ENCODE results near the gene EID2B.

EID2B gene

DNA sequence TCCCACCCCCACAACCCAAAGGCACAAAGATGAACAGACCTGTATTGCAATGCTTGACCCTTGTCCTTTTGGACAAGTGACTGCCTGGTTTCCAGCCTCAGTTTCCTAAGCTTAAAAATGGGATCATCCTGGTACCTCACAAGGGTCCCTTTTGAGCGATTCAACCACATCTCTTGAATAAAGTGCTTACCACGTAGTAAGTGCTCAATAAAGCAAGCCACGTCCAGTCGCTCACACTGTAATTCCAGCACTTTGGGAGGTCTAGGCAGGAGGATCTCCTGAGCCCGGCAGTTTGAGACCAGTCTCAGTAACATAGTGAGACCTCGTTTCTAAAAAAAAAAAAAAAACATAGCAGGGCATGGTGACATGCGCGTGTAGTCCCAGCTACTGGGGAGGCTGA lies 32.7 kb downstream of the EID2B start:
- no peak for DNase-seq (ENCODE audit: low read depth in 2 of 2)

GRCh38 chr19:39498798-39499642 lies 33.6 kb downstream of the EID2B start, which contains the start of gene DLL3:
Gene DLL3, plus strand, starts transcription at chr19:39498947. Its CDS starts 28 bp downstream, at chr19:39498975.
- no peak for DNase-seq (ENCODE audit: low read depth in 2 of 2)

- no peak for DNase-seq (ENCODE audit: low read depth in 2 of 2)
Measured at GRCh38 chr19:39497996-39498797, 34.5 kb downstream of the EID2B start.

DNA sequence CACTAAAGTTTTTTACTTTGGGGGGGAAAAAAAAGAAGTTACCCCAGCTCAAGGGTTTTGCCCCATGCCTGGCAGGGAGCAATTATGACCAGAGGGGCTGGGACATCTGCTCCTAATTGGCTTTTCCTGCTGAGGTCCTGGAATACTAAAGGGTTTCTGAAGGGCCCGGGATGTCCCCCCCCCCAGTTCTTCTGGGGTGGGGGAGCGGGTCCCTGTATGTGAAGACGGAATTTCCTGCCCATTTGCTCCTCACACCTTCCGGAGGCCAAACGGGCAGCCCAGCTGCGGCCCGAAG lies 35.0 kb downstream of the EID2B start:
- DNase-seq (ENCODE audit: low read depth in 2 of 2): no peak

DNA sequence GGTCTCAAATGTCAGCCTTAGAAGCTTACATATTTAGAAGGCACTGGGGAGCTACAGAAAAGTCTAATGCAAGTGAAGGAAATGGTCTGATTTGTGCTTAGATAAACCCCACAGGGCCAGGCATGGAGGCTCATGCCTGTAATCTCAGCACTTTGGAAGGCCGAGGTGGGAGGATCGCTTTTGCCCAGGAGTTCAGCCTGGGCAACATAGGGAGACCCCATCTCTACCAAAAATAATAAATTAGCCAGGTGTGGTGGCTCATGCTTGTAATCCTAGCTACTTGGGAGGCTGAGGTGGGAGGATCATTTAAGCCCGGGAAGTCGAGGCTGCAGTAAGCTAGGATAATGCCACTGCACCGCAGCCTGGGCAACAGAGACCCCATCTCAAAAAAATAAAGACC lies 36.6 kb downstream of the EID2B start:
- no peak for DNase-seq (ENCODE audit: low read depth in 2 of 2)

DNA sequence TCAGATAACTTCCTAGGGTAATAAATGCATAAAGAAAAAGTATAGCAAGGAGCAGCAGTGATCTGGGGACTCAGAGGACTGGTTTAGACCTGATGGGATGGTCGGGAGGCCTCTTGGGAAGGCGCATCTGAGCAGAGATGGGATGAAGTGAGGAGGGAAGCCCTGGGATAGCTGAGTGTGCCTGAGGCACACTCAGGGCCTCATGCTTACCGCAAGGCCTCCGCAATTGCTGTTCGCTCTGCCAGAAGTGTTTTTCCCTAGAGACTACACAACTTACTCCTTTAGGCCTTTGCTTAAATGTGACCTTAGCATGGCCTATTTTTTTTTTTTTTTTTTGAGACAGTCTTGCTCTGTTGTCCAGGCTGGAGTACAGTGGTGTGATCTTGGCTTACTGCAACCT lies 38.0 kb downstream of the EID2B start:
- no peak for DNase-seq (ENCODE audit: low read depth in 2 of 2)

DNA sequence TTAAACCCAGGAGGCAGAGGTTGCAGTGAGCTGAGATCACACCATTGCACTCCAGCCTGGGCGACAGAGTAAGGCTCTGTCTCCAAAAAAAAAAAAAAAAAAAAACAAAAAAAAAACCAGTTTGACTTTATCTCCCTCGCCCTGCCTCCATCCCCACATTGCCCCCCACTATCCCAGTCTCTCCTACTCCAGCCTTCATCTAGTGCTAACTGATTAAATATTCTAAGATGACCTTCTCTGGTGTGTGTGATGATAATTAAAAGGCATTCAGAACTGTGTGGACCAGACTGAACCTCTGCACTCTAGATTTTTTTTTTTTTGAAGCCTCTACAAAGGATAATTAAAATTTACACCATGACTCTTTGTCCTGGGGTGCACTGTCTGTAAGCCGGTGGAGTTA lies 39.9 kb downstream of the EID2B start:
- no peak for DNase-seq (ENCODE audit: low read depth in 2 of 2)

DNA sequence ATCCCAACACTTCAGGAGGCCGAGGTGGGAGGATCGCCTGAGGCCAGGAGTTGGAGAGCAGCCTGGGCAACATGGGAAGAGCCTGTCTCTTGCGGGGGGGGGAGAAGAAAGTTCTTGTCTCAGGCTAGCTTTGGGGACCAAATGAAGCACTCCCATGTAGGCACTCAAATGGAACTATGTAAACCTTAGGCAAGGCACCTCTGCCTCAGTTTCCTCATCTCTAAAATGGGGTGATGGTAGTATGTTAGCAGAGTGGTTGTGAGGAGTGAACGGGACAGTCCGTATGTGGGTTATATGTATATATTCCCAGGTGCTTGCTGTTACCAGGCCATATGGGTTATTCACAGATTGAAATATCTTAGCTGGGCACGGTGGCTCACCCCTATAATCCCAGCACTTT lies 40.4 kb downstream of the EID2B start:
- no peak for DNase-seq (ENCODE audit: low read depth in 2 of 2)

DNA sequence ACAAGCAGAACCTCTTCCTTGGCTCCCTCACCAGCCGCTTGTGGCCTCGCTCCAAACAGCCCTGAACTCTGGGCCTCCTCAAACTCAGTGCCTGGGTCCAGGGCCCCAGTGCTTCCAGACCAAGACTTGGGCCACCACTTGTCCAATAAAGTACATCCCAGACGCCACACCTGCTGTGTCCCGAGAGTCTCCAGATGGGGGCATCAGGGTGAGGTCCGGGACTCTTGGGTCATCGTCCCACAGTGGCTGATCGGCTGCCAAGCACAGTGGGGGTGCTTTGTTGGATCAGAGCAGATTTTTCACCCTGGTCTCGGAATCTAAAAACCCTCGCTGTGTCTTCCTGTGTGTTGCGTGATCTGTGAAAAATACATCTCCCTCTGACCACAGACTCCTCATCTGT lies 42.9 kb downstream of the EID2B start:
- DNase-seq (ENCODE audit: low read depth in 2 of 2): no peak

DNA sequence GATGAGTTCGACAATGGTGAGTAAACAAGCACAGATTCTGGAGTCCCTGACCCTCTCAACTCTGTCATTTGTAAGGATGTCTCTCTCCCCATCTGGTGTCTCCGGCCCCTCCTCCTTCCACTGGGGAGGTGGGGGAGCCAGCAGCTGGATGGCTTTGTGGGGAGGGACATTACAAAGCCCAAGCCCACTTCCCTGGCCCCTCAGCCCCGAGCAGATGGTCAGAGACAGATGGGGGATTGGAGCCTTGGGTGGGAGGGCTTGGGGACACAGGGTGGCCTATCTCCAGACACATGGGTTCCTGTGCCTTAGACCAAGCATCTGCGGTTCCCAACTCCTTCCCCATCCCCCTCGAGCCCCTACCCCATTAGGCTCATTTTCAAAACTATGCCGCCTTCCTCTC lies 49.5 kb downstream of the EID2B start:
- no peak for DNase-seq (ENCODE audit: low read depth in 2 of 2)

- no peak for DNase-seq (ENCODE audit: low read depth in 2 of 2)
Measured at GRCh38 chr19:39481676-39482075, 51.0 kb downstream of the EID2B start.

- no peak for DNase-seq (ENCODE audit: low read depth in 2 of 2)
Measured at GRCh38 chr19:39481229-39481545, 51.5 kb downstream of the EID2B start.

Data from stimulated activated CD8-positive, alpha-beta memory T cell treated with anti-CD3 and anti-CD28 coated beads, Interleukin-7, amount 100 ng/mL, for 4 hours (primary cell).